Measurements from ENCODE around the gene SYNE2.
"Not testable (repeated sequence)": the region's sequence is repeated elsewhere in the genome, so short reads cannot be mapped to it uniquely, and the experiment has no call there.

DNA sequence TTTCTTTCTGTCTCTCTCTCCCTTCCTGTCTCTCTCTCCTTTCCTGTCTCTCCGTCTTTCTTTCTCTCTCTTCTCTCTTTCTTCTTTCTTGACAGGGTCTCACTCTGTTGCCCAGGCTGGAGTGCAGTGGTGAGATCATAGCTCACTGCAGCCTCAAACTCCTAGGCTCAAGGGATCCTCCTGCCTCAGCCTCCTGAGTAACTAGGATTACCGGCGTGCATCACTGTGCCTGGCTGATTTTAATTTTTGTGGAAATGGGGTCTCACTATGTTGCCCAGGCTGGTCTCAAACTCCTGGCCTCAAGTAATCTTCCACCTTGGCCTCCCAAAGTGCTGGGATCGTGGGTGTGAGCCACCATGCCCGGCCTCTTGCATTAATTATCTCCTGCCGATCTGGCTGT, 358.1 kb downstream of the SYNE2 start:
- not testable (repeated sequence) for TF ChIP-seq EZH2 (IDR thresholded peaks at IDR 0.05; ENCODE audit: low read depth, low read length, severe bottlenecking); CHD2 (IDR thresholded peaks at IDR 0.05; ENCODE audit: low read length); NANOG (IDR thresholded peaks at IDR 0.05; ENCODE audit: insufficient read depth, low read depth, low read length, poor library complexity, severe bottlenecking); EP300 (IDR thresholded peaks at IDR 0.05; ENCODE audit: borderline replicate concordance in 1 of 2, low read depth in 2 of 2, low read length in 2 of 2); POLR2A (IDR thresholded peaks at IDR 0.05; ENCODE audit: control extremely low read depth in 1 of 2, low read depth in 2 of 2, low read length in 2 of 2); CREB1 (IDR thresholded peaks at IDR 0.05); RBBP5 (IDR thresholded peaks at IDR 0.05; ENCODE audit: borderline replicate concordance, low read depth, low read length); POLR2AphosphoS5 (IDR thresholded peaks at IDR 0.05; ENCODE audit: low read depth, low read length); SP1 (IDR thresholded peaks at IDR 0.05; ENCODE audit: low read depth, low read length); CBX5 (IDR thresholded peaks at IDR 0.05; ENCODE audit: low read depth, low read length); BCL11A (IDR thresholded peaks at IDR 0.05; ENCODE audit: low read depth in 2 of 2, low read length in 2 of 2); TAF1 (IDR thresholded peaks at IDR 0.05; ENCODE audit: low read depth, low read length)
- TF ChIP-seq, protein P1, sequence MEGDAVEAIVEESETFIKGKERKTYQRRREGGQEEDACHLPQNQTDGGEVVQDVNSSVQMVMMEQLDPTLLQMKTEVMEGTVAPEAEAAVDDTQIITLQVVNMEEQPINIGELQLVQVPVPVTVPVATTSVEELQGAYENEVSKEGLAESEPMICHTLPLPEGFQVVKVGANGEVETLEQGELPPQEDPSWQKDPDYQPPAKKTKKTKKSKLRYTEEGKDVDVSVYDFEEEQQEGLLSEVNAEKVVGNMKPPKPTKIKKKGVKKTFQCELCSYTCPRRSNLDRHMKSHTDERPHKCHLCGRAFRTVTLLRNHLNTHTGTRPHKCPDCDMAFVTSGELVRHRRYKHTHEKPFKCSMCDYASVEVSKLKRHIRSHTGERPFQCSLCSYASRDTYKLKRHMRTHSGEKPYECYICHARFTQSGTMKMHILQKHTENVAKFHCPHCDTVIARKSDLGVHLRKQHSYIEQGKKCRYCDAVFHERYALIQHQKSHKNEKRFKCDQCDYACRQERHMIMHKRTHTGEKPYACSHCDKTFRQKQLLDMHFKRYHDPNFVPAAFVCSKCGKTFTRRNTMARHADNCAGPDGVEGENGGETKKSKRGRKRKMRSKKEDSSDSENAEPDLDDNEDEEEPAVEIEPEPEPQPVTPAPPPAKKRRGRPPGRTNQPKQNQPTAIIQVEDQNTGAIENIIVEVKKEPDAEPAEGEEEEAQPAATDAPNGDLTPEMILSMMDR (IDR thresholded peaks at IDR 0.05; ENCODE audit: control extremely low read depth in 1 of 3, insufficient read depth in 1 of 3, low read depth in 1 of 3, low read length in 3 of 3) = not testable (repeated sequence)

Measured in H1 (cell line).